GM12872 (cell line): Measurements from ENCODE around the gene FCRLB.

Experiments
- CTCF ChIP-seq: IDR thresholded peaks from 3 replicates; pipeline ENCODE4 v1.5.1; 2011; ENCODE audit warnings: low read depth, mild to moderate bottlenecking, low read length, moderate library complexity; ENCODE audit not compliant: insufficient read depth

FCRLB gene

GRCh38 chr1:161718559-161719324 is 2.6 kb upstream of the FCRLB start:
- no peak for TF ChIP-seq CTCF

GRCh38 chr1:161719325-161719611 is 2.1 kb upstream of the FCRLB start:
- TF ChIP-seq CTCF, result no peak

GRCh38 chr1:161720422-161720821 is 922 bp upstream of the FCRLB start:
- no peak for TF ChIP-seq CTCF

GRCh38 chr1:161721738-161722343 is 497 bp downstream of the FCRLB start:
- TF ChIP-seq CTCF, result no peak

GRCh38 chr1:161722406-161722805 is 1.1 kb downstream of the FCRLB start:
- no peak for TF ChIP-seq CTCF

GRCh38 chr1:161723459-161724141 is 2.3 kb downstream of the FCRLB start:
- TF ChIP-seq CTCF, result no peak

GRCh38 chr1:161725908-161726472 is 4.6 kb downstream of the FCRLB start:
- no peak for TF ChIP-seq CTCF
